Measurements from ENCODE around the gene KCTD13.
"Not testable (repeated sequence)": the region's sequence is repeated elsewhere in the genome, so short reads cannot be mapped to it uniquely, and the experiment has no call there.

The KCTD13 gene

DNA sequence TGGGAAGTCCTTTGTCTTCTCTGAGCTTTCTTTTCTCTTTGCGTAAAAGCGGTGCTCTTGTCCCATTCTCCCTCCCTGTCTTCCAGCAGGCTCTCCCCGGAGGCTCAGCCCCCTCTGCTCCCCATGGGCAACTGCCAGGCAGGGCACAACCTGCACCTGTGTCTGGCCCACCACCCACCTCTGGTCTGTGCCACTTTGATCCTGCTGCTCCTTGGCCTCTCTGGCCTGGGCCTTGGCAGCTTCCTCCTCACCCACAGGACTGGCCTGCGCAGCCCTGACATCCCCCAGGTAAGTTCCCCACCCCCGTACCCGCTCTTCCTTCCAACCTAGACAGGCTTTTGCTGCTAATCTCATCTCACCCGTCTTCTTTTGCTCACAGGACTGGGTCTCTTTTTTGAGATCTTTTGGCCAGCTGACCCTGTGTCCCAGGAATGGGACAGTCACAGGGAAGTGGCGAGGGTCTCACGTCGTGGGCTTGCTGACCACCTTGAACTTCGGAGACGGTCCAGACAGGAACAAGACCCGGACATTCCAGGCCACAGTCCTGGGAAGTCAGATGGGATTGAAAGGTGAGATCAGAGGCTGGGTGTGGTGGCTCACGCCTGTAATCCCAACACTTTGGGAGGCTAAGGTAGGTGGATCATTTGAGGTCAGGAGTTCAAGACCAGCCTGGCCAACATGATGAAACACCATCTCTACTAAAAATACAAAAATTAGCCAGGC lies 37.2 kb upstream of the KCTD13 start:
- Histone ChIP-seq H3K27me3 (ENCODE audit: control insufficient read depth in 2 of 2, insufficient read depth in 2 of 2, low read length in 2 of 2) (no peaks in the 10 kb centered on the region), H3K9me3 (ENCODE audit: control insufficient read depth in 2 of 2, low read length in 2 of 2) (no peaks in the 10 kb centered on the region), H3K4me1 (ENCODE audit: control insufficient read depth in 2 of 2, insufficient read depth in 2 of 2, low read length in 2 of 2) (peaks cover 18 to 20% of the 10 kb centered on the region in 2 donors), H3K27ac (ENCODE audit: low read depth in 2 of 2, low read length in 2 of 2) (peak overlapping the region; percentile 91 to 94), H3K4me3 (ENCODE audit: low read length in 2 of 2) (peak overlapping the region; percentile 81 to 90), H3K36me3 (ENCODE audit: control insufficient read depth in 2 of 2, insufficient read depth in 2 of 2, low read length in 2 of 2) (peaks cover 4% of the 10 kb centered on the region in 2 donors), H3K9ac (ENCODE audit: low read depth in 1 of 2, low read length in 2 of 2) (peak overlapping the region; percentile 76 to 90)

DNA sequence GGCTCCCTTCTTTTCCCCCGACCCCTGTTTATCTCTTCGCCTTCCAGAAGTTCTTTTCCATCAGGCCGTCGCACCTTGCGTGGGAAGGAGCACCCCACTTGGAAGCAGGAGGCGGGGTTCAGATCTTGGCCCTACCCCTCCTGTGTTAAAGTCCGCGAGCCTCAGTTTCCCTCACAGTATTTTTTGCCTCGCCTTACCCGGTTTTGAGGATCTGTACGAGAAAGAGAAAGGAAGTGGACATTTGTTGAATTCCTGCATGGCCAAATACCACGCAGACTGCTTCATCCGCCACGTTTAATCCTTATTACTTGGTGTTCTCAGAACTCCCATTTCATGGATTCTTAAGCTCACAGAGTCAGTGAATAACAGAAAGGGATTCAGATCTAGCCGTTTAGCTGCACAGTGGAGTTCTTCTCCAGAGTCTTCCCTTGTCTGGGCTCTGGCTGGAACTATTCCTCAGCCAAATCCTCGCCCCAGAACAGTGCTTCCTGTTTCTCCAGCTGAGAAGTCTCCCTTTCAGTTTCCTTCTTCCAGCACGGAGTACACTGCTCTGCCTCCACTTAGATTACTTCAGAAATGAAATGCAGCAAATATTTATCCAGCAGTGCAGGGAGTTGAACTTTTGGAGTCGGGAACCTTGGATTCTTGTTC lies 36.4 kb upstream of the KCTD13 start:
- H3K4me3 ChIP-seq (ENCODE audit: low read length in 2 of 2), result peak overlapping the region; percentile 81 to 90

DNA sequence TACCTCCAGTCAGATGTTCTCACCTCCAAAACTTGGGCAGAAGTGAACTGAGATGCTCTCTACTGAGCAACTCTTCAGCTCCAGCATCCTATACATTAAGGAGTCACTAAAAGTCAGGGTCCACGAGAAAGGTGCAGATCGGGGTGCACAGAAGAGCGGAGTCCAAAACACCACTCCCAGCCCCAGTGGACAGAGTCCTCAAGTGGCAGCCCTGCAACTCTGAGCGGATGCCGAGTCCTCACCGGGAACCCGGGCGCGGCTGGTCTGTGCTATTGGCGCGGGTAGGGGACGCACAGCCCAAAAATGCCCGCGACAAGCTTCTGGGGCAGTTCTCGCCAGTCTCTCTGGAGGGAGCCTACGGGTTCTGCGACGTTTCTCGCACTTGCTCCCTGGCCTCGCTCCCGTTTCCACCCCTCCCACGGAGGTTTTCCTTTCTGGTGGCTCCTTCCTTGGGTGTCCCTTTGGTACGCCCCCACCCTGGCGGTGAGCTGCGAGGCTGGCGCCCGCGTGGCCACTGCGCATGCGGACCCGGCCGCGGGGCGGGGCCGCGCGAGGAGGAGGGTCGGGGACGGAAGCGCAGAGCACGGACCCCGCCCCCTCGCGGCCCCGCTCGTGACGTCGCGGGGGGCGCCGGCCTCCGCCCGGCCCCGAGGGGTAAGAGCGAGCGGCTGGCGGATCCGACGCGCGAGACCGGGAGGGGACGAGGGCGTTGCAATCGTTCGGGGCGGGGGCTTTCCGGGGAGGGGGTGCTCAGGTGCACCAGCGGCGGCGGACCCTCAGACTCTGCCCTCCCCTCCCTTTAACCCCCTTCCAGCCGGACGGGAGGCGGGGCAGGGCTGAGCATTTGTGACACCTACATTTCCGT lies 35.7 kb upstream of the KCTD13 start, which contains the start of gene TMEM219:
Gene TMEM219, plus strand, starts transcription at position 601 of the 865 bp plus-strand sequence. CDS start 1,065 bp downstream, outside the sequence.
- no peaks in the 10 kb centered on the region for H3K36me3 ChIP-seq (ENCODE audit: control insufficient read depth in 2 of 2, insufficient read depth in 2 of 2, low read length in 2 of 2)

More for the DNA sequence above, 36.4 kb upstream of the KCTD13 start:
- Histone ChIP-seq H3K9ac (ENCODE audit: low read depth in 1 of 2, low read length in 2 of 2) (peak overlapping the region; percentile 76 to 90), H3K9me3 (ENCODE audit: control insufficient read depth in 2 of 2, low read length in 2 of 2) (no peaks in the 10 kb centered on the region), H3K4me1 (ENCODE audit: control insufficient read depth in 2 of 2, insufficient read depth in 2 of 2, low read length in 2 of 2) (peaks cover 18 to 20% of the 10 kb centered on the region in 2 donors), H3K36me3 (ENCODE audit: control insufficient read depth in 2 of 2, insufficient read depth in 2 of 2, low read length in 2 of 2) (no peaks in the 10 kb centered on the region), H3K27ac (ENCODE audit: low read depth in 2 of 2, low read length in 2 of 2) (peak overlapping the region; percentile 91 to 94), H3K27me3 (ENCODE audit: control insufficient read depth in 2 of 2, insufficient read depth in 2 of 2, low read length in 2 of 2) (no peaks in the 10 kb centered on the region)

DNA sequence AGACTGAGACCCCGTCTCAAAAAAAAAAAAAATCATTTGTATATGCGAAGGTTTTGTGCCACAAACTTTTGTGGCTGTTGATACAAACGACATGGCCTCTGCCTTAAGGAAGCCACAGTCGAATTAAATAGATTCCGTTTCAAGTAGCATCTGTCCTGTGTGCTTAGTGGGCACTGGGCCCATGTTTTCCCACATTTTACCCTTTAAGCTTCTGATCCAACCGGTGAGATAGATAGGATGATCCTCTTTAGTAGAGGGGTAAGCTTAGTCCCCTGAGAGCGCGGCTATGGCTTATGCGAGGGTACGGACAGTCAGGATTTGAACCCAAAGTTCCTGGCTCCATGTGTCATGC lies 35.1 kb upstream of the KCTD13 start:
- H3K4me1 ChIP-seq (ENCODE audit: control insufficient read depth in 2 of 2, insufficient read depth in 2 of 2, low read length in 2 of 2), result peaks cover 18 to 19% of the 10 kb centered on the region in 2 donors
- H3K27me3 ChIP-seq (ENCODE audit: control insufficient read depth in 2 of 2, insufficient read depth in 2 of 2, low read length in 2 of 2), result no peaks in the 10 kb centered on the region
- H3K9ac ChIP-seq (ENCODE audit: low read depth in 1 of 2, low read length in 2 of 2), result peak overlapping the region; percentile 90
- no peaks in the 10 kb centered on the region for H3K36me3 ChIP-seq (ENCODE audit: control insufficient read depth in 2 of 2, insufficient read depth in 2 of 2, low read length in 2 of 2)
- H3K4me3 ChIP-seq (ENCODE audit: low read length in 2 of 2), result peak overlapping the region; percentile 81 to 90
- H3K27ac ChIP-seq (ENCODE audit: low read depth in 2 of 2, low read length in 2 of 2), result peak overlapping the region; percentile 91 to 94
- no peaks in the 10 kb centered on the region for H3K9me3 ChIP-seq (ENCODE audit: control insufficient read depth in 2 of 2, low read length in 2 of 2)

More for the DNA sequence above, 35.7 kb upstream of the KCTD13 start, which contains the start of gene TMEM219:
- peak within 1 kb of the TSS; percentile 90 for H3K9ac ChIP-seq (ENCODE audit: low read depth in 1 of 2, low read length in 2 of 2)
- H3K4me1 ChIP-seq (ENCODE audit: control insufficient read depth in 2 of 2, insufficient read depth in 2 of 2, low read length in 2 of 2), result peaks cover 18 to 20% of the 10 kb centered on the region in 2 donors
- H3K9me3 ChIP-seq (ENCODE audit: control insufficient read depth in 2 of 2, low read length in 2 of 2), result no peaks in the 10 kb centered on the region
- peak within 1 kb of the TSS; percentile 91 to 94 for H3K27ac ChIP-seq (ENCODE audit: low read depth in 2 of 2, low read length in 2 of 2)
- H3K4me3 ChIP-seq (ENCODE audit: low read length in 2 of 2), result peak within 1 kb of the TSS; percentile 81 to 90
- H3K27me3 ChIP-seq (ENCODE audit: control insufficient read depth in 2 of 2, insufficient read depth in 2 of 2, low read length in 2 of 2), result no peaks in the 10 kb centered on the region

DNA sequence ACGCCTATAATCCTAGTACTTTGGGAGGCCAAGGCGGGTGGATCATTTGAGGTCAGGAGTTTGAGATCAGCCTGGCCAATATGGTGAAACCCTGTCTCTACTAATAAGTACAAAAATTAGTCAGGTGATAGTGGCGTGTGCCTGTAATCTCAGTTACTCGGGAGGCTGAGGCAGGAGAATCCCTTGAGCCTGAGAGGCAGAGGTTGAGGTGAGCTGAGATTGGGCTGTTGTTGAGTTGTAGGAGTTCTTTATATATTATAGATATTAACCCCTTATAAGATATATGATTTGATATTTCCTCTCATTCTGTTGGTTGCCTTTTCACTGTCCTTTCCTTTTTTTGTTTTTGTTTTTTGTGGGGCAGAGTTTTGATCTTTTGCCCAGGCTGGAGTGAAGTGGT lies 33.8 kb upstream of the KCTD13 start:
- H3K27me3 ChIP-seq (ENCODE audit: control insufficient read depth in 2 of 2, insufficient read depth in 2 of 2, low read length in 2 of 2); H3K27ac ChIP-seq (ENCODE audit: low read depth in 2 of 2, low read length in 2 of 2); H3K4me3 ChIP-seq (ENCODE audit: low read length in 2 of 2); H3K9ac ChIP-seq (ENCODE audit: low read depth in 1 of 2, low read length in 2 of 2); H3K36me3 ChIP-seq (ENCODE audit: control insufficient read depth in 2 of 2, insufficient read depth in 2 of 2, low read length in 2 of 2); H3K9me3 ChIP-seq (ENCODE audit: control insufficient read depth in 2 of 2, low read length in 2 of 2): not testable (repeated sequence)
- H3K4me1 ChIP-seq (ENCODE audit: control insufficient read depth in 2 of 2, insufficient read depth in 2 of 2, low read length in 2 of 2), result peaks cover 17 to 18% of the 10 kb centered on the region in 2 donors

DNA sequence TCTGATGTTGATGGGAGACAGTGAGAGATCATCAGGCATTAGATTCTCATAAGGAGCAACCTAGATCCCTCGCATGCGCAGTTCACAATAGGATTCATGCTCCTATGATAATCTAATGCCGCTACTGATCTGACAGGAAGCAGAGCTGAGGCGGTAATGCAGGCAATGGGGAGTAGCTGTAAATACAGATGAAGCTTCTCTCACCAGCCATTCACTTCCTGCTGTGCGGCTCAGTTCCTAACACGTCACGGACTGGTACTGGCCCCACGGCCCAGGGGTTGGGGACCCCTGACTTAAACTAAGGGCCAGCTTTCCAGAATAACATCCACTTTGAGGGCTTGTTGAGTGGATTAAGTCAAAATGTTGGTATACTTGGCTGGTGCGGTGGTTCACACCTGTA lies 33.3 kb upstream of the KCTD13 start:
- H3K27me3 ChIP-seq (ENCODE audit: control insufficient read depth in 2 of 2, insufficient read depth in 2 of 2, low read length in 2 of 2), result no peaks in the 10 kb centered on the region
- H3K36me3 ChIP-seq (ENCODE audit: control insufficient read depth in 2 of 2, insufficient read depth in 2 of 2, low read length in 2 of 2), result no peaks in the 10 kb centered on the region
- no peak overlapping the region for H3K27ac ChIP-seq (ENCODE audit: low read depth in 2 of 2, low read length in 2 of 2)
- H3K4me3 ChIP-seq (ENCODE audit: low read length in 2 of 2), result no peak overlapping the region
- H3K9me3 ChIP-seq (ENCODE audit: control insufficient read depth in 2 of 2, low read length in 2 of 2), result no peaks in the 10 kb centered on the region
- H3K4me1 ChIP-seq (ENCODE audit: control insufficient read depth in 2 of 2, insufficient read depth in 2 of 2, low read length in 2 of 2), result peaks cover 17 to 18% of the 10 kb centered on the region in 2 donors
- no peak overlapping the region for H3K9ac ChIP-seq (ENCODE audit: low read depth in 1 of 2, low read length in 2 of 2)

DNA sequence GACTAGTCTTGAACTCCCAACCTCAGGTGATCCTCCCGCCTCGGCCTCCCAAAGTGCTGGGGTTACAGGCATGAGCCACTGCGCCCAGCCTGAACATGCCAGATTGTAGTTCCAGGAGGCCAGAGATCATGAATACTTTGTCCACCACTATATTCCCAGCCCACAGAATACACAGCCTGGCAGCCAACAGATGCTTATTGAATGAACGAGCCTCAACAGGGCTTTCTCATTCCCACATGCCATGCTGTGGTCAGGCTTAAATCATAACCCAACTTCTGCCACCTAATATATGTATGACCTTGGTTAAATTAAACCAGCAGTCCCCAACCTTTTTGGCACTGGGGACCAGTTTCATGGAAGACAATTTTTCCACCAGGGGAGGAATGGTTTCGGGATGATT lies 32.7 kb upstream of the KCTD13 start:
- Histone ChIP-seq H3K9me3 (ENCODE audit: control insufficient read depth in 2 of 2, low read length in 2 of 2) (no peaks in the 10 kb centered on the region), H3K4me3 (ENCODE audit: low read length in 2 of 2) (no peak overlapping the region), H3K27me3 (ENCODE audit: control insufficient read depth in 2 of 2, insufficient read depth in 2 of 2, low read length in 2 of 2) (no peaks in the 10 kb centered on the region), H3K27ac (ENCODE audit: low read depth in 2 of 2, low read length in 2 of 2) (no peak overlapping the region), H3K9ac (ENCODE audit: low read depth in 1 of 2, low read length in 2 of 2) (no peak overlapping the region), H3K36me3 (ENCODE audit: control insufficient read depth in 2 of 2, insufficient read depth in 2 of 2, low read length in 2 of 2) (no peaks in the 10 kb centered on the region), H3K4me1 (ENCODE audit: control insufficient read depth in 2 of 2, insufficient read depth in 2 of 2, low read length in 2 of 2) (peaks cover 17 to 18% of the 10 kb centered on the region in 2 donors)

DNA sequence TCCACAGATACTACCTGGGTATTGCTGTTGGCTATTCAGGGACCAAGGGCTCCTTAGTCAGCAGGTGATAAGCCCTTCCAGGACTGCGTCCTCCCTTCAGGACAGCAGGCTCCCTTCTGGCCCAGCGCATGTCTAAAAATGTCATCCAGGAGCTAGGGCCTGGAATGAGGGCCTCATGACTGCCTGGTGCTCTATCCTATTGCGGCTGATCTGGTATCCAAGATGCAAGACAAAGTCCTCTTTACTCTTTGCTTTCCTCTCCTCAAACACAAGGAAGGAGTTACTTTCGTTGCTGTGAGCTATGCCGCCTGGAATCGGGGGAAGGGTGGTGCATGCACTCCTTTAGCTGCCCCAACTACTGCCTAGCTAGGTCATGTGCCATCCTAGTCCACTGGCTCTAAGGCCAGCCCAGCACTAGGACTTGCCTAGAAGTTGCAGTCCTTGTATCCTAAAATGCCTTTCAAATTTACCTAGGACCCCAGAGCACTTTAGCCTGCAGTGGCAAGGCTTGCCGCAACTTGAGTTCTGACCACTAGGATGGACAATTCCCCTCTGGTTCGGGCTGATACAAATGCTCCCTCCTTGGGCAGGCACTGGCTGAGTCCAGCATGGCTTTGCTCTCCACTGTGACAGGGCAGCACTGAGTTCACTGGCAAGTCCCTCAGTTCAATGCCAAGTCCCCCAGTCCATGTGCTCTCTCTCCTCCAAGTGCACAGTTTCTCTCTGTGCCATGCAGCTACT lies 25.8 kb upstream of the KCTD13 start:
- Histone ChIP-seq H3K36me3 (ENCODE audit: control insufficient read depth in 2 of 2, insufficient read depth in 2 of 2, low read length in 2 of 2) (no peaks in the 10 kb centered on the region), H3K9me3 (ENCODE audit: control insufficient read depth in 2 of 2, low read length in 2 of 2) (no peaks in the 10 kb centered on the region), H3K4me3 (ENCODE audit: low read length in 2 of 2) (no peak overlapping the region), H3K27ac (ENCODE audit: low read depth in 2 of 2, low read length in 2 of 2) (no peak overlapping the region), H3K9ac (ENCODE audit: low read depth in 1 of 2, low read length in 2 of 2) (no peak overlapping the region), H3K27me3 (ENCODE audit: control insufficient read depth in 2 of 2, insufficient read depth in 2 of 2, low read length in 2 of 2) (no peaks in the 10 kb centered on the region), H3K4me1 (ENCODE audit: control insufficient read depth in 2 of 2, insufficient read depth in 2 of 2, low read length in 2 of 2) (no peaks in the 10 kb centered on the region)

DNA sequence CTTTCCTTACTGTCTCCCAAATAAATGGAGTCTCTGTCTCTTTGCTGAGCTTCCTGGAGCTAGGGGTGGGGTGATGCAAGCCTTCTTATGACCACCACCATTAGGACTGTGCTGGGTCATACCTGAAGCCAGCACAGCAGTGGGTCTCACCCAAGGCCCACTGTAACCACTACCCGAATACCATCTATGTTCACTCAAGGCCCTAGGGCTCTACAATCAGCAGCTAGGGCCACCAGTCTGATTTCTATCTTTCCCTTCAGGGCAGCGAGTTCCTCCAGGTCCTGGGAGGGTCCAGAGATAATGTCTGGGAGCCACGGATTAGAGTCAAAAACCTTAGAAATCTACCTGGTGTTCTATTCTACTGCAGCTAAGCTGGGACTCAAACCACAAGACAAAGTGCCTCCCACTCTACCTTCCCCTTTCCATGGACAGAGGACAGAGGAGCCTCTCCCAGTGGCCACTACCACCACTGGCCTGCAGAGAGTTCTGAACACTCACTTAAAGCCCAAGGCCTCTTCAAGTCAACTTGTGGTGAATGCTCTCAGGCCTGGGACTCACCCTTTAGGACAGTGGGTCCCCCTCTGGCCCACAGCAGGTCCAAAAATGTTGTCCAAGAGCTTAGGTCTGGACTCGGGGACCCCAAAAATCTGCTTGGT lies 24.9 kb upstream of the KCTD13 start:
- Histone ChIP-seq H3K9me3 (ENCODE audit: control insufficient read depth in 2 of 2, low read length in 2 of 2) (no peaks in the 10 kb centered on the region), H3K27me3 (ENCODE audit: control insufficient read depth in 2 of 2, insufficient read depth in 2 of 2, low read length in 2 of 2) (no peaks in the 10 kb centered on the region), H3K36me3 (ENCODE audit: control insufficient read depth in 2 of 2, insufficient read depth in 2 of 2, low read length in 2 of 2) (no peaks in the 10 kb centered on the region), H3K27ac (ENCODE audit: low read depth in 2 of 2, low read length in 2 of 2) (no peak overlapping the region), H3K4me3 (ENCODE audit: low read length in 2 of 2) (no peak overlapping the region), H3K9ac (ENCODE audit: low read depth in 1 of 2, low read length in 2 of 2) (no peak overlapping the region), H3K4me1 (ENCODE audit: control insufficient read depth in 2 of 2, insufficient read depth in 2 of 2, low read length in 2 of 2) (no peaks in the 10 kb centered on the region)
